Inferior parietal cortex (tissue), 1 donor: Measurements from ENCODE around the gene FAIM2.

Experiments used
- DNase-seq: peaks from one replicate; pipeline ENCODE4 v3.0.0-alpha.2; 2016; ENCODE audit errors: extremely low spot score

Gene FAIM2

GRCh38 chr12:49903700-49904423, at the start of gene FAIM2:
Gene FAIM2 (minus strand): TSS chr12:49903900. CDS start chr12:49903792, 108 bp downstream.
- peak; percentile 77 for DNase-seq

GRCh38 chr12:49953151-49953550, 49.5 kb upstream of the FAIM2 start:
- DNase-seq: no peak

GRCh38 chr12:49952391-49953055, 48.8 kb upstream of the FAIM2 start:
- DNase-seq: no peak

- no peak for DNase-seq
These were observed 47.9 kb upstream of the FAIM2 start for GRCh38 chr12:49951411-49952240.

- DNase-seq: no peak
These were observed 46.9 kb upstream of the FAIM2 start, which contains the start of gene AQP2 for GRCh38 chr12:49950273-49951251. Gene AQP2 (plus strand): TSS chr12:49950737. CDS start chr12:49950831, 94 bp downstream.

GRCh38 chr12:49949866-49950265, 46.2 kb upstream of the FAIM2 start:
- no peak for DNase-seq

- DNase-seq: no peak
These were observed 45.5 kb upstream of the FAIM2 start for GRCh38 chr12:49948866-49949845.

GRCh38 chr12:49947593-49948226, 44.0 kb upstream of the FAIM2 start:
- DNase-seq: no peak

- no peak for DNase-seq
These were observed 42.8 kb upstream of the FAIM2 start for GRCh38 chr12:49946497-49946896.

- no peak for DNase-seq
These were observed 42.4 kb upstream of the FAIM2 start for GRCh38 chr12:49946086-49946485.

- DNase-seq: peak; percentile 76
These were observed 41.8 kb upstream of the FAIM2 start for GRCh38 chr12:49945394-49946080.

- DNase-seq: no peak
These were observed 41.0 kb upstream of the FAIM2 start for GRCh38 chr12:49944718-49945117.

- no peak for DNase-seq
These were observed 40.3 kb upstream of the FAIM2 start for GRCh38 chr12:49944046-49944445.

GRCh38 chr12:49943625-49943960, 39.9 kb upstream of the FAIM2 start:
- DNase-seq: no peak

GRCh38 chr12:49942921-49943624, 39.4 kb upstream of the FAIM2 start:
- no peak for DNase-seq

GRCh38 chr12:49942512-49942893, 38.8 kb upstream of the FAIM2 start:
- DNase-seq: no peak

GRCh38 chr12:49941556-49942511, 38.1 kb upstream of the FAIM2 start:
- DNase-seq: no peak
